HG03521 (cell line): Measurements from ENCODE around the gene AXIN1.
"Not testable (repeated sequence)": the region's sequence is repeated elsewhere in the genome, so short reads cannot be mapped to it uniquely, and the experiment has no call there.

Source experiments
- ATAC-seq: cut with Tn5 transposase; IDR thresholded peaks from one replicate; pipeline ENCODE4 v1.9.1; 2021; ENCODE audit warnings: mild to moderate bottlenecking, moderate library complexity; ENCODE audit not compliant: unreplicated experiment

The AXIN1 gene

GRCh38 chr16:381789-382717 lies 29.5 kb upstream of the AXIN1 start, which contains the start of gene PGAP6:
TSS of gene PGAP6 (minus strand) at chr16:381978. CDS start at chr16:381821, 157 bp downstream.
- peak; percentile 71 for ATAC-seq

DNA sequence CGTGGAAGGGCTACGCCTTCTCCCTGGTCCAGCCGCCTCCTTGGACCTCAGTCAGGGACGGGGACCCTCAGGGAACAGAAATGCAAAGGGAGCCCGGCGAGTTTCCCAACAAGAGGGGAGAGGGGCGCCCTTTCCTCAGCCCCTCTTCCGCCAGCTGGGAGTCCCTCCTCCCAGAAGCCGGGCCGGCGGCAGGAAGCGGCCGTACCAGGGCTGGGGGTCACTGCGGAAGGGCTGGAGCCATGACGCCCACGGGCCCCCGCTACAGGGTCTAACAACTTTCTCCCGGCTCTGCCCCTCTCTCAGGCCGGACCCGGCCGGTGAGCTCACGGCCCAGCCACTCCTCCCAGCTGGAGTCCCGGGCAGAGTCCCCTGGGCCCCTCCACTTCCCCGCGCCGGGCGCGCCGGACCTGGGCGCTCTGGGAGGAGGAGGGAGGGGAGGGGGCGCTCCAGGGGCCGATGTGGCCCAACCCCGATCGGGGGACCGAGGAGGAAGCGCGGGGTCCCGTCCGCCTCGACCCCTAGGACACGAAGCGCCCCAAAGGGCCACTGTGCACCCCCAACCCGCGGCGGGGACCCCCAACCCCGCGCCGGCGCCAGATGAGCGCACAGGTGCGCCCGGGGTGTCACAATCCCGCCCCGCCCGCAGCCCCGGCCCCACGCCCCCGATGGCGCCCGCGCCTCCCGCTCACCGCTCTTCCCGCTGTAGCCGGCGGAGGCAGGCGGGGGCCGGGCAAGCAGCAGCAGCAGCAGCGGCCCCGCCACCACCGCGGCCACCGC lies 28.7 kb upstream of the AXIN1 start:
- ATAC-seq, result peak; percentile 14

- no peak for ATAC-seq
Observed at GRCh38 chr16:380762-381011, 28.2 kb upstream of the AXIN1 start.

GRCh38 chr16:379961-380761 lies 27.6 kb upstream of the AXIN1 start:
- no peak for ATAC-seq

DNA sequence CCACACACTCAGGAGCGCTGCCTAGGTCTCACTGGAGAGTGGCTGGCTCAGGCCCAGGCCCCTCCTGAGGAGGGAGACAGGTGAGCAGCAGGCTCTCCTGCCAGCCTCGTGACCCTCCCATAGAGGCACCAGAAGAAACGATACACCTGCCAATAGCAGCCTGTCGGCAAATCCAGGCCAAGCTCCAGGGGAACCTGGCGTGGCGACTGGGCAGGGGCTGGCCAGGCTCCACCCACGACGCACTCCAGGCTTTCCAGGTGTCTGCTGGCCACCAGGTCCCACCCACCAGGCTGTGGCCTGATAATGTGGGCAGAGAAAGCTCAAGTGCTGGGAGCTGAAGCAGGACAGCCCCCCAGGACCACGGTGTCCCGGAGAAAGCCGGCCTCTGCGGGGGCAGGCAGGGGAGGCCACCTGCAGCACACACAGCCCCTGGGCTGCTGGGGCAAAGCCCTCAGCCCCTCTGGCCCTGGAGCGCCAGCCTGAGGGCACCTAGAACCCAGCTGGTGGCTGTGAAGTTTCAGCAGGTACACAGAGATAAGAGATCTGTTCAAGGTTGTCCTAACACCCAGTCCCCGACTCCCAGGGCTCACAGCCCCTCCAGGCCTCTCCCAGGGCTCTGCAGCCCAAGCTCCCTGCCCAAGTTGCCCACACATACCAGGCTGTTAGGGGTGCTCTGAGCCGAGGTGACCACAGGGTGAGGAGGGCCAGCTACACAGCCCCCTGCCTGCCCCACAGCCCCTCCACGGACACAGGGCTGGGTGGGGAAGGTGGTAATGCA lies 26.8 kb upstream of the AXIN1 start:
- ATAC-seq, result no peak

GRCh38 chr16:378821-379182 lies 26.3 kb upstream of the AXIN1 start:
- no peak for ATAC-seq

DNA sequence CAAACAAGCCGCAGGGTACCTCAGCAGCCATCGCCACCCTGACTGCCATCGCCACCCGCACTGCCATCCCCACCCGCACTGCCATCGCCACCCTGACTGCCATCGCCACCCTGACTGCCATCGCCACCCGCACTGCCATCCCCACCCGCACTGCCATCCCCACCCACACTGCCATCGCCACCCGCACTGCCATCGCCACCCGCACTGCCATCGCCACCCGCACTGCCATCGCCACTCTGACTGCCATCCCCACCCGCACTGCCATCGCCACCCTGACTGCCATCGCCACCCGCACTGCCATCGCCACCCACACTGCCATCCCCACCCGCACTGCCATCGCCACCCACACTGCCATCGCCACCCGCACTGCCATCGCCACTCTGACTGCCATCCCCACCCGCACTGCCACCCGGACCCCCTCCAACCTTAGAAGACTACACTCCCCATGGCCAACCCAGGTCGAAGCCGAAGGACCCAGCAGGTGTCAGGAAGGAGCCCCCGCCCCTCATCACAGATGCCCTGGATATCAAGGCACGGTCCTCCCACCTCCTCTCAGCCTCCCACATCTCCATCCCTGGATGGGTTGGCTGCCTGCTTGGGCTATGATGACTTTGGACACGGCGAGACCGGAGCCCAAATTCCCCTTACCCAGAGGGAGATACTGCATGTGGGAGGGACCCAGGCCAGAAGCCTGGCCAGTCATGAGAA lies 25.7 kb upstream of the AXIN1 start:
- not testable (repeated sequence) for ATAC-seq

GRCh38 chr16:377419-377951 lies 25.0 kb upstream of the AXIN1 start:
- no peak for ATAC-seq

DNA sequence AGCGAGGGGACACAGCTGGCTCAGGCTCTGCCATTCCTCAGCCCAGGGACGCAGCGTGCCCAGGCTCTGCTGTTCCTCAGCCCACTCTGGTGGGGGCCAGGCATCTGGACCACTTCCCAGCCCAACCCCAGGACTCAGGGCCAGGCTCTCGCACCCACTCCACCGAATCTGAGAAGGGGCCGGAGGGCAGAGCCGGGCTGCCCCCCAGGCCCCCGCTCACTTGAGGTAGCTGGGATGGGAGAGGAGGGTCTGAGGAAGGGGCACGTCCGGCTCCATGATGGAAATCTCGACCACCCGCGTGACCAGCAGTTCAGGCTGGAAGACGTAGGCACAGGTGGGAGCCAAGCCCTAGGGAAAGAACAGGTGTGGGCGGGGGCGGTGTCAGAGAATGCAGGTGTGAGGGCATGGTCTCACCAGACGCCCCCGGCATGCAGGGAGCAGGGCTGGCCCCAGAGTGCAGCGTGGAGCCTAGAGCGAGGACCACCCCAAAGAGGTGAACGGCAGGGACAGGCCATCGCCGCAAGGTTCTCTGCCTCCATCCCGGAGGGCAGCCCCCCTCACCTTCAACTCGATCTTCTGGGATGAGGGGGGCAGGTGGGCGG lies 24.4 kb upstream of the AXIN1 start:
- ATAC-seq, result no peak

GRCh38 chr16:375927-376816 lies 23.6 kb upstream of the AXIN1 start:
- no peak for ATAC-seq

DNA sequence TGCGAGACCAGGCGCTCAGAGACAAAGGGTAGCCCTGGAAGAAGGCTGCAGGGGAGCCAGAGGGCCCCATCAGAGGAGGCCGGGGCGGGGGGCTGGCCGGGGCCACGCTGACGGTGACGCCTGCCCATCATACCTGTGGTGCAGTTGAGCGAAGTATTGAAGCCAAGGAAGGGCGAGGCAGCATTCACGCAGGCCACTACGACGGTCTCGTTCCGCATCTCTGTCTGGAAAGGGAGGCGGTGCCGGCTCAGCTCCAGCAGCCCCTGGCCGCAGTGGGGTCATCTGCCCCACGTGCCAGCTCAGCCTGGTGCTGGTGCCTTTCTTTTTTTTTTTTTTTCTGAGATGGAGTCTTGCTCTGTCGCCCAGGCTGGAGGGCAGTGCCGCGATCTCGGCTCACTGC lies 22.7 kb upstream of the AXIN1 start:
- no peak for ATAC-seq

GRCh38 chr16:374616-374926 lies 22.0 kb upstream of the AXIN1 start:
- no peak for ATAC-seq

DNA sequence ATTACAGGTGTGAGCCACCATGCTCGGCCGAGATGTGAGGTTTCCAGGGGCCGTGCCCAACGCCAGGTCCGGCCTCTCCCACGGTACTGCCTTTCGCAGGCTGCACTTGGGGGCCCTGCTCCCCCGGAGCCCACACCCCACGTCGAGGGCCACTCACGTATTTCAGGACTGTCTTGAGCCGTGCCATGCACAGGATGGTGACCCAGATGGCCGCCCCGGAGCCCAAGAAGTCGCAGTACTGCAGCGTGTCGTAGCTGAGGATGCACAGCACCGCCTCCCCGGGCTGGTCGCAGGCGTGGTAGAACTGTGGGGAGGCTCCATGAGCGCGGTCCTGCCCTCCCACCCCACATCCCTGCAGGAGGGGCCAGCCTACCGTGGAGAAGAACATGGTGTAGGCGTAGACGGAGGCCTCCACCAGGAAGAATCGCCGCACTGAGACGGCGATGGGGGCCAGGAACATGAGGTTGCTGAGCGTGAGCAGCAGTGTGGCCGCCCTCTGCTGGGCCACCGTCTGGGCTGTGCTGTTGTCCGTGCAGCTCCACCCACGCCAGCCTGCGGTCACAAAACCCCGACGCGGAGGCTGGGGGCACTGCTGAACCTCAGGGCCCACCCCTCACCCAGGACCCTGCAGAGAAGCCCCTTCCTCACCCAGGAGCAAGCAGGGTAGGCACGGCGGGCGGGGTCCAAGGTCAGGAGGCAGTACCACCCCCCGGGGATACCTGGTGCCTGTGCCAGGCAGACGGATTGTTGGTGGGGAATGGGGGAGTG lies 21.5 kb upstream of the AXIN1 start:
- ATAC-seq, result no peak

GRCh38 chr16:373020-373598 lies 20.6 kb upstream of the AXIN1 start:
- ATAC-seq, result no peak

DNA sequence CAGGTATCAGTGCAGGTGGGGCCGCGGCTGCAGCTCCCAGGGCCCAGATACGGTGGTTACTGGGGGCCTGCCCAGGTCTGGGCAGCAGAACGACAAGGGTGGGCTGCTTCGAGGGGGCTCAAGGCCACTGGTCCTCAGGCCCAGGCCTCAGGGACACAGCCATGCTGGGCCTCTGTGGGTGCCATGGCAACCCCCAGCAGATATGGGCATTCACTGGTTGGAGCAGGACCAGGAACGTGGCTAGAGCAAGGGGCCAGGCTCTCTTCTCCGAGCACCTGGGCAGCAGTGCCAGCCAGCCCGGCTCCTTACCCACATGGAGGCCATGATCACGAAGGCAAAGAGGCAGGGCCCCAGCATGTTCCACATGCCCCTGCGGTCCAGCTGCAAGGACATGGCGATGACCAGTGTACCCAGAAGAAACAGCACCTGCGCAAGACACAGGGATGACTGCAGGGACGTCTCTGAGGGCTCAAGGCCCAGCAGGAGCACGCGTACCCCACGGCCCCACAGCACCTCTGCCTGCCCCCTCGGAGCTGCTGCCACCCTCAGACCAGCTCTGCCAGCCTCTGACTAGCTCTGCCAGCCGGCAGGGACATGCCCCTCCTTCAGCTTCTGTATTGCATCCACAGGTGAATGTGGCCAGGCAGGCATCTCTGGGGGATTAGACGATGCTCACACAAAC lies 19.9 kb upstream of the AXIN1 start:
- no peak for ATAC-seq

DNA sequence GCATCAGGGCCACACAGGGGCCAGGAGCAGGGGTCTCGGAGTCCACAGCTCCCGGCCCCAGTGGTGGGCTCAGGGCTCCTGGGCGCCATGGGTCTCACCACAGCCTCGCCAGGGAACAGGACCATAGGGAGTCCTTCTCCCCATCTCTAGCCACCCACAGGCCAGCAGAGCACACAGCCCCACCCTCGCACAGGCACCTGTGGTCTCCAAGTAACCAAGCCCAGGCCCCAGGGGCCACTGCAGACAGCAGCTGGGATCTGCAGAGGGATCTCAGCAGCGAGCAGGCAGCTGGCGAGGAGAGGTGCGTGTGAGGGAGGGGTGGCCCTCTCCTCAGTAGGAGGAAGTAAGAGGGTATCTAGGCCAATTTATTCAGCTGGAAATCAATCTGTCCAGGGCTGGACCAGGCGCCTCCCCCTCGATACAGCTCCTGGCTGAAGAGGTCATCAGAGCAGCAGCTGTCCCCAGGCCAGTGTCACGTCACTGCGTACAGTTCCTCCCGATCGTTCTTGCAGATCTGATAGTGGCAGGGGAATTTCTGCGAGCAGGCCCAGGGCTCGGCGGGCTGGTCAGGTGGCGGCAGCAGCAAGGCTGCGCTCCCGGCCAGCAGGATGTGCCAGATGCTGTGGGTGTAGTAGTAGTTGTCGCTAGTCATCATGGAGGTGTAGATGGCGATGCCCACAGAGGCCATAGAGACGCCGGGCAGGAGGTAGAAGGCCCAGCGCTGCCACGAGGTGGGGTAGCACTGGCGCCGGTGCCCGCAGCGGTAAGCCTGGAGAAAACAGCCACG lies 19.2 kb upstream of the AXIN1 start:
- ATAC-seq, result no peak
